ENCODE results near the gene ROR2. TPM values are rescaled to one million over a fixed set of nuclear protein-coding genes. Genes with fewer than 3 reads are reported as not detected.
A peak's percentile ranks its signal among the peaks of the same experiment; 100 is the strongest.

The ROR2 gene
- polyA plus RNA-seq, 3 donors = not detected

DNA sequence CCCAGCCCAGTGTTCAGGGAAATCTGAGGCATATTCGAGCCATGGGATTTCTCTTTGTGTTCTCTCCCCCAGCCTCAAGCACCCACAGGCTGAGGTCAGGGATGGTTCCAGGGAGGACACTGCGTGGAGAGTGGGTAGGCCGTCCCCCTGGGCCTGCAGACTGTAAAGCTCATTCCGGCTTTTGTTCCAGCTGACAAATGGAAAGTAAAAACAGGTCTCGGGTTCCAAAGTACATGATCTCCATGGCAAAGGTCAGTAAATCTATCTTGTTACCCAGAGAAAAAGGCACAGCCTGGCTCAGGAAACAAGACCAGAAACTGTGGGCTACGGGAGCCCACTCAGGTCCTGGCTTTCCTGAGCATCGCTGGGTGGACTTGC lies 116.2 kb downstream of the ROR2 start:
- Mint-ChIP-seq H3K4me1 (peaks cover 4% of the 10 kb centered on the region), H3K27me3 (ENCODE audit: low read depth in 3 of 3) (peaks cover 0 to 8% (median 6%) of the 10 kb centered on the region in 3 donors), H3K9me3 (no peaks in the 10 kb centered on the region), H3K27ac (no peak overlapping the region), H3K4me3 (no peak overlapping the region), H3K36me3 (no peaks in the 10 kb centered on the region)
- H3K4me3 ChIP-seq (replicated peaks in 1 of 3; ENCODE audit: low read depth in 2 of 3, low read length in 3 of 3) = no peak overlapping the region
- H3K4me1 ChIP-seq (ENCODE audit: control insufficient read depth in 1 of 2, insufficient read depth in 2 of 2, low read length in 2 of 2) = no peaks in the 10 kb centered on the region
- H4K20me1 ChIP-seq (ENCODE audit: insufficient read depth, low read length) = no peaks in the 10 kb centered on the region
- intact Hi-C loops (cut with micrococcal nuclease) = no loop called here
- no peak for DNase-seq
- H2AFZ ChIP-seq (ENCODE audit: insufficient read depth, low read depth, low read length, poor library complexity, severe bottlenecking) = no peak overlapping the region
- no peak overlapping the region for H3K4me2 ChIP-seq (replicated peaks; ENCODE audit: extremely low read depth, low read length, poor library complexity, severe bottlenecking)
- no peaks in the 10 kb centered on the region for H3K79me2 ChIP-seq (ENCODE audit: insufficient read depth, low read length)
- no peaks in the 10 kb centered on the region for H3K36me3 ChIP-seq (replicated peaks in 1 of 2; ENCODE audit: control insufficient read depth in 1 of 2, insufficient read depth in 2 of 2, low read length in 2 of 2)
- H3K9me3 ChIP-seq (replicated peaks in 1 of 2; ENCODE audit: control insufficient read depth in 1 of 2, insufficient read depth in 1 of 2, low read length in 2 of 2) = no peaks in the 10 kb centered on the region
- H3K27ac ChIP-seq (ENCODE audit: low read depth in 1 of 2, low read length in 2 of 2) = no peak overlapping the region
- no peak for TF ChIP-seq CTCF (IDR thresholded peaks at IDR 0.05)
- H3K27me3 ChIP-seq (ENCODE audit: control insufficient read depth in 2 of 2, insufficient read depth in 2 of 2, low read length in 2 of 2) = no peaks in the 10 kb centered on the region
- H3K9ac ChIP-seq (ENCODE audit: insufficient read depth, low read length, poor library complexity, severe bottlenecking) = no peak overlapping the region
- 89% methylated on average over 4 of the region's 7 CpGs for WGBS (ENCODE audit: insufficient coverage)

DNA sequence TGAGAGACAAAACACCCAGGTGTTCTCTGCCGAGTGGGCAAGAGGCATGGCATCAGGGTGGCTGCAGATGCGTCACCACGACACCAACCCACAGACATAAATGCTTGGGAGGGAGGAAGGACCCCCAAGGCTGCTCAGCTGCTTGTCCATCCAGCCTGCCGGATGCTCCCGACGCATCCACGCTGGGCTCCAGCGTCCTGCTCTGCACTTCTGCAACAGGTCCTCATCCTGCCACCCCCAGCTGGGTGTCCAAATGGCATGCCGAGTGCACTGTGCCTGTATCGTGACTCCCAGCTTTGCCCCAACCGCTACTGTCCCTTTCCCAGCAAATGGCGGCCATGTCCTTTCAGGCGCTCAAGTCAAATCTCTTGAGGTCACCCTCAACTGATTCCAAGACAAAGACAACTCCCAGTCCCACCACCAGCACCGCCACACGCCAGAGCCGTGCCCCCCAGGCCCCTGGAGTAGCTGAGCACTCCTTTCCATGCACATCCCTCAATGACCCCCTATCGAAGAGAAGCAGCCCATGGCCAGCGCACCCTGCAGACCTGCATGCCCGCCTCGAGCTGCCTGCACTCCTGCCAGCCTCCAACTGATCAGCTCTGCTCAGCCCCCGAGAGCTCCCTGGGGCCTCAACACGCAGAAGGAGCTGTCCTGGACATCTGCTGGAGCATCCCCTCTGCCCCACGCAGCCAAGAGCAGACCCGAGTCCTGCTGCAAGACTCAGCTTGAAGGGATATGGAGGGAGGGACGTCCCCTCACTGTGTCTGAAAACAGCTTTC lies 116.7 kb downstream of the ROR2 start:
- peaks cover 0 to 10% (median 6%) of the 10 kb centered on the region in 3 donors for H3K27me3 Mint-ChIP-seq (ENCODE audit: low read depth in 3 of 3)
- H3K9ac ChIP-seq (ENCODE audit: insufficient read depth, low read length, poor library complexity, severe bottlenecking) = no peak overlapping the region
- H3K9me3 ChIP-seq (replicated peaks in 1 of 2; ENCODE audit: control insufficient read depth in 1 of 2, insufficient read depth in 1 of 2, low read length in 2 of 2) = no peaks in the 10 kb centered on the region
- 97% methylated on average over 14 of the region's 25 CpGs for WGBS (ENCODE audit: insufficient coverage)
- H4K20me1 ChIP-seq (ENCODE audit: insufficient read depth, low read length) = no peaks in the 10 kb centered on the region
- no peak overlapping the region for H3K4me3 ChIP-seq (replicated peaks in 1 of 3; ENCODE audit: low read depth in 2 of 3, low read length in 3 of 3)
- H3K27ac ChIP-seq (ENCODE audit: low read depth in 1 of 2, low read length in 2 of 2) = no peak overlapping the region
- H3K27me3 ChIP-seq (ENCODE audit: control insufficient read depth in 2 of 2, insufficient read depth in 2 of 2, low read length in 2 of 2) = no peaks in the 10 kb centered on the region
- no peaks in the 10 kb centered on the region for H3K36me3 ChIP-seq (replicated peaks in 1 of 2; ENCODE audit: control insufficient read depth in 1 of 2, insufficient read depth in 2 of 2, low read length in 2 of 2)
- peaks cover 4% of the 10 kb centered on the region for H3K4me1 Mint-ChIP-seq
- no peak for TF ChIP-seq CTCF (IDR thresholded peaks at IDR 0.05)
- H3K4me2 ChIP-seq (replicated peaks; ENCODE audit: extremely low read depth, low read length, poor library complexity, severe bottlenecking) = no peak overlapping the region
- intact Hi-C loops (cut with micrococcal nuclease) = no loop called here
- H3K36me3 Mint-ChIP-seq = no peaks in the 10 kb centered on the region
- no peak for DNase-seq
- no peak overlapping the region for H2AFZ ChIP-seq (ENCODE audit: insufficient read depth, low read depth, low read length, poor library complexity, severe bottlenecking)
- H3K4me3 Mint-ChIP-seq = peak overlapping the region in 1 of 2 donors; percentile 43
- H3K9me3 Mint-ChIP-seq = no peaks in the 10 kb centered on the region
- no peaks in the 10 kb centered on the region for H3K4me1 ChIP-seq (ENCODE audit: control insufficient read depth in 1 of 2, insufficient read depth in 2 of 2, low read length in 2 of 2)
- H3K79me2 ChIP-seq (ENCODE audit: insufficient read depth, low read length) = no peaks in the 10 kb centered on the region
- no peak overlapping the region for H3K27ac Mint-ChIP-seq
